Erythroblast (primary cell): ENCODE results near the gene ARID4A.

Experiments used
- GATA1 ChIP-seq: IDR thresholded peaks from 2 replicates; pipeline ENCODE4 v1.6.1; 2011; ENCODE audit warnings: low read depth, mild to moderate bottlenecking, control low read depth, low read length, moderate library complexity
- POLR2A ChIP-seq: IDR thresholded peaks from 2 replicates; pipeline ENCODE4 v1.6.1; 2011; ENCODE audit warnings: mild to moderate bottlenecking, low read length

DNA sequence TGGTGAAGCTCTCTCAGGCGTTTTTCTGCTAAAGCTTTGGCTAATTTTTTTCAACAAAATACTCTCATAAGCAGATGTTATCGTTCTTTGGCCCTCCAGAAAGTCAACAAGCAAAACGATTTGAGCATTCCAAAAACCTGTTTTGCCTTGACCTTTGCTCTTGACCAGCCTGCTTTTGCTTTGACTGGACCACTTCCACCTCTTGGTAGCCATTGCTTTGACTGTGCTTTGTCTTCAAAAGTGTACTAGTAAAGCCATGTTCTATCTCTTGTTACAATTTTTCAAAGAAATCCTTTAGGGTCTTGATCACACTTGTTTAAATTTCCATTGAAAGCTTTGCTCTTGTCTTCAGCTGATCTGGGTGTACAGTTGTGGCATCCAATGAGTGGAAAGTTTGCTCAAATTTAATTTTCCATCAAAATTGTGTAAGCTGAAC lies 10.7 kb upstream of the ARID4A start:
- TF ChIP-seq POLR2A (no peak), GATA1 (no peak)
